Measurements from ENCODE around the gene ZNF385A. TPM values are rescaled to one million over a fixed set of nuclear protein-coding genes. Genes with fewer than 3 reads are reported as not detected.

Gene ZNF385A
- total RNA-seq, 1 experiment from 2014 or later, result 5.3 TPM

DNA sequence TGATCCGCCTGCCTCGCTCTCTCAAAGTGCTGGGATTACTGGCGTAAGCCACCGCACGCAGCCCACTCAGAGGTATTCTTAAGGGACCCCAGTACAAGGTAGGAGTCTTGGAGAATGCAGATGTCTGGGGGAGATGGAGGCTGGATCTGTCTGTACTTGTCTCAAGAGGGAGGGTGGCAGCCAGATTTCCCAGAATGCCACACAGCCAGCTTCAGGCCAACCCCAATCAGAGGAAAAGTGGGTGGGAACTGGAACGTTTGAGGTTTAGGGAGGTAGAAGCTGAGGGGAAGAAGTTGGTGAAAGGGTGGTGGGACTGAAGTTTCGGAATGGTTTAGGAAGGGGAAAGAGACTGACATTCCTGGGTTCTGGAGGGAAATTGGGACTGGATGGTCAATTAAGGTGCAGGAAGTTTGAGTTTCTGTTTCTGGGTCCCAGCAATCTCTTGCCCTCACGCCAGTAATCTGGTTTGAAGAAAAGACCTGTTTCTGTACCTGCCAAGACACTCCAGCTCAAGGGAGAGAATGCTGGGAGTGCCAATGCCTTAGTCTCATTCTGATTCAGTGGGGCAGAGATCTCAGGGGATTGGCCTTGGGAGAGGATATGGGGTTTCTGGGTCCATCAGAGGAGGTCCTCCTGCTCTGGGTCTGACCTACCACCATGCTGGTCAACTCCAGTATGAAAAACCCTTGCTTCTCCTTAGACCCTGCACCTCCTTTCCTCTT lies 8.1 kb upstream of the ZNF385A start:
- DNase-seq (ENCODE audit: low spot score), result no peak

- DNase-seq (ENCODE audit: low spot score), result no peak
Observed at GRCh38 chr12:54390668-54391551, 6.4 kb upstream of the ZNF385A start.

DNA sequence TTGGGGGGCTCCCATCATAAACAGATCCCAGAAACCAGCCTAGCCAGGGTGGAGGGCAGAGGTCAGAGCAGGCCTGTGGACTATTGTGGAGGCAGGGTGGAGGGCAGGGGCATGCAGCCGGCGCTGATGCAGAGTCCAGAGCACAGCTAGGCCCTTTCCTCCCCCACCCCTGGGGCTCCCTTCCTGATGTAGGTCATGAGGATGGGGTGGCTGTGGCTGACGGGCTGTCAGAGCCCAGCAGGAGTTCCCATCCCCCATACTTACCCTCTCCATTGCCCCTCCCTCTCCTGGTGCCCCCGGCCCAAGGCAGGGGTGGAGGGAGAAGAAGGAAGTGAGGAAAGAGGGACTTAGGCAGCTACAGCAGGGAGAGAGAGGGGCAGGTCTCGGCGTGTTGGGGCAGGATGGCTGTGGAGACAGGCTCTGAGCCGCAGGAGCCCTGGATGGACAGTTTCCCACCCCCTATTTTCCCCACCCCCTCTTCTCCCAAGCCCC lies 5.7 kb upstream of the ZNF385A start:
- no peak for DNase-seq (ENCODE audit: low spot score)

DNA sequence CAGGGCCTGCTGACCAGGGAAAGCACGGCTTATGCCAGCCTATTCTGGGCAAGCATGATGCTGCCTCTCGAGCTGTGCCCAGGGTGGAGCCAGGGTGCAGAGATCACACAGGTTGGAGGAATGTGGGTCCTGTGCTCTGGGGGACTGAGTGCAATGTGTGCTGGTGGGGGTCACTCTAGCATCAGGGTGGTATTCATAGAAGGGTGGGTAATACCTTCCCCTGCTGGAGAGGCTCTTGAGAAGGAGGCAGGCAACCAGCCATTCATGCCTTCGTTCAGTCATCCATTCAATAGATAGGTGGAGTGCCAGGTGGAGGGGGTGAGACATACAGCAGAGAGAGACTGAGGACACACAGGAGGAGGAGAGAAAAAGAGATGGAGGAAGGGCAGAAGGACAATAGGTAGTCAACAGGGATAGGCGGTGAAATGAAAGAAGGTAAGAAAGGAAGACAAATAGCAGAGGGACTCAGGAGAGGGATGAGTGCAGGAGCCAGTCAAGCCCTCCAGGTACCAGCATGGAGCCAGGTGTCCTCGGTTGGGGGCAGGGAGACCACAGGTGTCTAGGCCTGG lies 5.2 kb upstream of the ZNF385A start:
- no peak for DNase-seq (ENCODE audit: low spot score)

- DNase-seq (ENCODE audit: low spot score), result no peak
Observed at GRCh38 chr12:54389134-54389508, 4.6 kb upstream of the ZNF385A start.

GRCh38 chr12:54388237-54389133 lies 4.0 kb upstream of the ZNF385A start:
- DNase-seq (ENCODE audit: low spot score), result no peak

GRCh38 chr12:54387114-54387467 lies 2.6 kb upstream of the ZNF385A start:
- DNase-seq (ENCODE audit: low spot score), result no peak

DNA sequence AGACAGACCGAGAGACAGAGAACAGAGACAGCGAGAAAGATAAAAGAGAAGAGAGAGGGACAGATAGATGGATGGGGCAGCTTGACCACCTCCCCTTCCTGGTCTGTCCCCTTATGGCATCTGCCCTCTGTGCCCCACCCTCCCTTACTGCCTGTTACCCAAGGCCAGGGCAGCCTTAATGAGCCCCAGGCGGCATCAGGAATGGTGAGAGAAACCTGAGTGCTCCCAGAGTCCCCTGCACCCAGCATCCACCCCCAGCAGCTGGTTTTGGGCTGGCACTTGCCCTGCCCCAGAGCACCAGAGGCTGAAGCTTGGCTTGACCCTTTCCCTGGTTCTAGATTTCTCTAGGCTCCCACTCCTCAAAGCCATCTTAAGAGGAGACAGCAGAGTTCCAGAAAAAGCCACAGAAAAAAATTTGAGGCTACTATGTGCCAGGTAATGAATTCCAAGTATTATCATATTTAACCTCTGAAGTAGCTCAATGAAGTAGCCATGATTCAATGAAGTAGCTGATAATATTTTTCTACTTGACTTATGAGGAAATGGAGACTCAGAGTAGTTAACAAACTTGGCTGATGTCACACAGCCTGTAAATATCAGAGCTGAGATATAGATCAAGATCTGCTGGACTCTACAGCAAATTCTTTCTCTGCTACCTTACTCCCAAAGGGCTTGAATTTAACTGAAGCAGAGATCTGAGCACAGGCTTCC lies 2.0 kb upstream of the ZNF385A start:
- no peak for DNase-seq (ENCODE audit: low spot score)

GRCh38 chr12:54385251-54385914 lies 850 bp upstream of the ZNF385A start:
- no peak for DNase-seq (ENCODE audit: low spot score)

DNA sequence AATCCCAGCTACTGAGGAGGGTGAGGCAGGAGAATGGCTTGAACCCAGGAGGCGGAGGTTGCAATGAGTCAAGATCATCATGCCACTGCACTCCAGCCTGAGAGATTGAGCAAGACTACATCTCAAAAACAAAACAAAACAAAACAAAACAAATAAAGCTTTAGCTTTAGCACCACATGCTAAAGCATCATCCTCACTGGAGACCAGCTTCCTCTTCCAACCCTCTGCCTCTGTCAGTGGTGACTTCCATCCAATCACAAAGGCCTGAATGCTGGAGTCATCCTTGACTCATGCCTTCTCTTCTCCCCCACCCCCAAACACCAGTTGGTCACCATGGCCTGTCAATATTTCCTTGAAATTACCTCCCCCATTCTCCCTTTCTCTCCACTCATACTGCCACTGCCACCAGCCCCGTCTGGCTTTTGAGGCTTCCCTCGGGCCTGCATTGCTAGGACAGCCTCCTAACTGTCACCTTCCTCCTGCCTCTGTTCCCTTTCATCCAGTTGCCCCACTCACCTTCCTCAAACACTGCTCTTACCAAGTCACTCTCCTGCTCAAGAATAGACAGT lies 1.4 kb downstream of the ZNF385A start:
- DNase-seq (ENCODE audit: low spot score), result peak; percentile 80

GRCh38 chr12:54381136-54381535 lies 3.4 kb downstream of the ZNF385A start:
- no peak for DNase-seq (ENCODE audit: low spot score)

DNA sequence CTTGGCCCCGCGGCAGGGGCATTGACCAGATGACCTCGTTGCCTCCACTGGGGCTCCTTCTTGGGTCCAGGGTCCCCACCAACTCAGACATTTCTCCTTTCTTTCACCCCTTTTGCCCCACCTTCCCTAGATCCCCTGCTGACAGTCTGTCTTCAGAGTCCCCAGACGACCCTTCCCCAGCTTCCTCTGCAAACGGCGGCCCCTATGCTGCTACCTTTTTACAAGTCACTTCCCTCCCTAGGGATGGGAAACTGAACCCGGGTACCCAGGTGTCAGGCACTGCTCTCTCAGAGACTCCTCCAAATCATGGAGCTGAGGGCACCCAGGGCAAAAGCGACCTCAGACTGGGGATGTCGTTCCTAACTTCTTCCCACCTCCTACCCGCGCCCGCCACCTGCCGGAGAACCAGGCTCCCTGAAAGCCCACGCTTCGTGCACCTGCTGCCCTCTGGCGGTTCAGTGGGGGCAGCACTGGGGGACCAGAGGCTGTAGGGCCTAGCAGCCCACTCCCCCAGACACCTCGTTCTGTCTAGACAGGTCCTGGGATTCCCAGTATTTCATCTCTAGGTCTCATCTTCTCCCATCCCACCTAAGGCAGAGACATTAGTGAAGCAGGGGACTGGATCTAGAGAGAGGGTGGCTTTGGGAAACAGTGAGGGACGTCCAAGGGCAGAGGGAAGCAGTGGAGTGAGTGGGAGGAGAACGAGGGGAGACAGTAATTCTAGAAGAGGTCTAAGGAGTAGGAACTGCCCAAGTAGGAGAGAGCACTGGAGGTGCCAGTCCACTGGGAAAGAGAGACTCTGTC lies 4.9 kb downstream of the ZNF385A start:
- DNase-seq (ENCODE audit: low spot score), result peak; percentile 91

DNA sequence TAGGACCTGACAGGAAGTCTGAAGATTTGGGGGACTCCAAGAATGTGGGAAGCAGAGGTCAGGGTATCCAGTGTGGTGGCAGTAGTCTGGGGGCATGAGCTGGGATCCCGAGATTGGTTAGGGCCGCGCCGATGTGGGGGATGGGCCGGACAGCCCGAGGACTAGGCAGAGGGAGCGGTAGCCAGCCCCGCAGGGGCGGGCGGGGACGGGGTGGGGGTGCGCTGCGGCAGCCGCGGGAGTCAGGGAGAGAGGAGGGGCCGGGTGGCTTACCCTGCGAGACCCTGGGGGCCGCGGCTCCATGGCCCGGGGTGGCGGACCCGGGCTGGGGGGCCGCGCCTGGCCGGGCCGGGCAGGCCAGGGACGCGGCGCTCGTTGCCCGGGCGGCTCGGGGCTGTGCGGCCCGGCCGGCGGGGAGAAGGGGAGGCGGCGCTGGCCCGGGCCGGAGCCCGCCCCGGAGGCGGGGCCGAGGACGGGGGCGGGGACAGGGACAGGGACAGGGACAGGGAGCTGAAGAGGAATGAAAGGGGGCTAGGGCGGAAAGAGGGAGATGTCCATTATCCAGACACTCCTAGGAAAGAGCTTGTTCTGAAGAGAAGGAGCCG lies 5.6 kb downstream of the ZNF385A start:
- peak; percentile 35 for DNase-seq (ENCODE audit: low spot score)

DNA sequence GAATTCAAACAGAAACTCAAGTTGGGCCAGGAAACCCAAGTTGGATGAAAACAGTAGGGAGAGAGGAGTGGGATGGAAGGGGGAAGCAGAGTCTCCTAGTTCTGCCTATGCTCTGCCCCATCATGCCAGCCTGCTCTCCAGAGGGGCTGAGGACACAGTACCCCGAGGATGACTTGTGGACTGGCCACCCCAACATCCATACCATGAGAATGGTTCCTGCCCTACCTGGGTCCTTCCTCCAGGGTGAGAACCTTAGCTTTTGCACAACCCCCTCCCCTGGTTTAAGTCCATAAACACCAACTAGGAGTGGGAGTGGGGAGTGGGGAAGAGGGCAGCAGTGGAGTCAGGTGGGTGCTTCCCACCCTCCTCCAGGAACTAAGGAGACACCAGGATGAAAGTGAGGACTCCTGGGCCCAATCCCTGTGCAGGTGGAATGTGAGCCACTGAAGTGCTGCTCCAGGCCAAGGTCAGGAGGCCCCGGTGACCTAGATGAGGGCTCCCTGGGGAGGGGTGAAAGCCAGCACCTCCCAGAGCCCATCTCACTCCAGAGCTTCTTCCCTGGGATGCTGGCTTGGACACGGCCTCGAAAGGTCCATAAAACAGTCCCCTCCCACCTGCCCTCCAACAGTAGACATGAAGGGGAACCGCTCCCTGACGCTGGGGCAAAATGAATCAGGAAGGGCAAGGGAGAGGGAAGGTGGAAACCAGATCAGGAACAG lies 6.6 kb downstream of the ZNF385A start:
- DNase-seq (ENCODE audit: low spot score), result no peak

DNA sequence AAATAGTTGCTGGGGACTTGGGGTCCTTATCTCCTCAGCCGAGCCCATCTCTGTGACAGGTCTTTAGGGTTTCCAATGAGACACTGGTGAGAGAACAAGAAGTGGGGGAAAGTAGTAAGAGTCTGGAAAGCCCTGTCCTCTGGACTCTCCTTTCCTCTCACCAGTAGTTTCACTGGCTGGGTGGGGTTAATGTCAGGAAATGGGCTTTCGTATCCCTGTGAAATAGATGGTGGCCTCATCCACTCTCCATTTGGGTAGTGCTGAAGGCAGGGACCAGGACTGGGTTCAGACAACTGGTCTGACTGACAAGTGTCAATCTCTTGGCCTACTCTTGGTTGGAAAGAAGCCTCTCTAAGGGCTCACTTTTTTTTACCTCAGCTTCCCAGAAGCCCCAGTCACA lies 7.5 kb downstream of the ZNF385A start:
- no peak for DNase-seq (ENCODE audit: low spot score)

DNA sequence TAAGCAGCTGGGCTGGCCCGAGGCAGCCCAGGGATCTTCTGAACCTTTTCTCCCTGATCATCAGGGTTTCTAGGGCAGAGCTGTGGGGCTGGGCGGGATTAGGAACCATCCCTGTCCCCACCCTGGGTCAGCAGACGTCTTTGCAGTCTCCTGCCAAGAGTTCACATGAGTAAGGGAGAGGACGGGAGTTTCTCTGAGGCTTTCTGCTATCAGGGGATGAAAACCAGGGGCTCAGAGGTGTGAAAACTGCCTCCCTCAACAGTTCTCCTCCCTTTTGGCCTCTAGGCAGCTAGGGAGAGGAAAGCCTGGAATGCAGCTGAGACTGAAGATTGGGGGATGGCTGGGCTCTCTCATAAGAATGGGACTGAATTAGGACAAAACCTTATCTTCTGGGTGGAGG lies 7.9 kb downstream of the ZNF385A start:
- DNase-seq (ENCODE audit: low spot score), result no peak

DNA sequence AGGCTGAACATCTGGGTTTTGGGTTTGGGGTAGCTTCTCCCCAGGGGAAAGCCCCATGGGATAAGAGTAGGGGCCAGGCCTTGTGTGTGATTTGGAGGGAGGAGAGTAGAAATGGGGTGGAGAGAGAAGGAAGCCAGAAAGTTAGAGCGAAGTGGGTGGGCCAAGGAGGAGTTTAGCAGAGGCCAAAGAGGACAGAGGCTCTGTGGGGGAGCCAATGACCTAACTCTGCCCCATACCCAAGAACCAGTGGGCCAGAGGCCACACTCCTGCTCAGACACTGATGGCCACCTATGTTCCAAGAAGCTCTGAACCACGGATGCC lies 9.3 kb downstream of the ZNF385A start:
- DNase-seq (ENCODE audit: low spot score), result no peak

GRCh38 chr12:54374562-54375258 lies 9.8 kb downstream of the ZNF385A start:
- no peak for DNase-seq (ENCODE audit: low spot score)
